Keratinocyte (primary cell): ENCODE data around the gene PRRC2C.

ENCODE experiments used
- EZH2 ChIP-seq: IDR thresholded peaks from one replicate; pipeline ENCODE4 v1.6.1; 2012; ENCODE audit warnings: inconsistent platforms, mild to moderate bottlenecking, low read length, moderate library complexity
- TF ChIP-seq, protein P1 (sequence below), 3 experiments: IDR thresholded peaks in 1 of 3; conservative IDR thresholded peaks in 1 of 3; optimal IDR thresholded peaks in 1 of 3; 2 replicates in 2 of 3; 3 replicates in 1 of 3; pipeline versions ENCODE3 to v1.5.1; 2011; ENCODE audit warnings: low read length in 3 of 3, mild to moderate bottlenecking in 3 of 3, moderate library complexity in 2 of 3, control low read depth in 1 of 3, inconsistent platforms in 1 of 3; ENCODE audit not compliant: insufficient read depth in 2 of 3; ENCODE audit errors: extremely low read depth in 1 of 3

GRCh38 chr1:171581226-171581625 is 95.9 kb downstream of the PRRC2C start:
- TF ChIP-seq, protein P1, sequence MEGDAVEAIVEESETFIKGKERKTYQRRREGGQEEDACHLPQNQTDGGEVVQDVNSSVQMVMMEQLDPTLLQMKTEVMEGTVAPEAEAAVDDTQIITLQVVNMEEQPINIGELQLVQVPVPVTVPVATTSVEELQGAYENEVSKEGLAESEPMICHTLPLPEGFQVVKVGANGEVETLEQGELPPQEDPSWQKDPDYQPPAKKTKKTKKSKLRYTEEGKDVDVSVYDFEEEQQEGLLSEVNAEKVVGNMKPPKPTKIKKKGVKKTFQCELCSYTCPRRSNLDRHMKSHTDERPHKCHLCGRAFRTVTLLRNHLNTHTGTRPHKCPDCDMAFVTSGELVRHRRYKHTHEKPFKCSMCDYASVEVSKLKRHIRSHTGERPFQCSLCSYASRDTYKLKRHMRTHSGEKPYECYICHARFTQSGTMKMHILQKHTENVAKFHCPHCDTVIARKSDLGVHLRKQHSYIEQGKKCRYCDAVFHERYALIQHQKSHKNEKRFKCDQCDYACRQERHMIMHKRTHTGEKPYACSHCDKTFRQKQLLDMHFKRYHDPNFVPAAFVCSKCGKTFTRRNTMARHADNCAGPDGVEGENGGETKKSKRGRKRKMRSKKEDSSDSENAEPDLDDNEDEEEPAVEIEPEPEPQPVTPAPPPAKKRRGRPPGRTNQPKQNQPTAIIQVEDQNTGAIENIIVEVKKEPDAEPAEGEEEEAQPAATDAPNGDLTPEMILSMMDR (optimal IDR thresholded peaks at IDR 0.05 in 1 of 3, IDR thresholded peaks at IDR 0.05 in 1 of 3, conservative IDR thresholded peaks at IDR 0.05 in 1 of 3; ENCODE audit: extremely low read depth in 1 of 3, insufficient read depth in 2 of 3, low read length in 3 of 3): no peak
- TF ChIP-seq EZH2: no peak
